GM19240 (cell line): ENCODE measurements around the gene ADAMTS16.
"Not testable (repeated sequence)": the region's sequence is repeated elsewhere in the genome, so short reads cannot be mapped to it uniquely, and the experiment has no call there.

Experiments used
- DNase-seq: peaks from one replicate; pipeline ENCODE4 v3.0.0; 2011; ENCODE audit warnings: low spot score; ENCODE audit not compliant: insufficient read length

Gene ADAMTS16, protein sequence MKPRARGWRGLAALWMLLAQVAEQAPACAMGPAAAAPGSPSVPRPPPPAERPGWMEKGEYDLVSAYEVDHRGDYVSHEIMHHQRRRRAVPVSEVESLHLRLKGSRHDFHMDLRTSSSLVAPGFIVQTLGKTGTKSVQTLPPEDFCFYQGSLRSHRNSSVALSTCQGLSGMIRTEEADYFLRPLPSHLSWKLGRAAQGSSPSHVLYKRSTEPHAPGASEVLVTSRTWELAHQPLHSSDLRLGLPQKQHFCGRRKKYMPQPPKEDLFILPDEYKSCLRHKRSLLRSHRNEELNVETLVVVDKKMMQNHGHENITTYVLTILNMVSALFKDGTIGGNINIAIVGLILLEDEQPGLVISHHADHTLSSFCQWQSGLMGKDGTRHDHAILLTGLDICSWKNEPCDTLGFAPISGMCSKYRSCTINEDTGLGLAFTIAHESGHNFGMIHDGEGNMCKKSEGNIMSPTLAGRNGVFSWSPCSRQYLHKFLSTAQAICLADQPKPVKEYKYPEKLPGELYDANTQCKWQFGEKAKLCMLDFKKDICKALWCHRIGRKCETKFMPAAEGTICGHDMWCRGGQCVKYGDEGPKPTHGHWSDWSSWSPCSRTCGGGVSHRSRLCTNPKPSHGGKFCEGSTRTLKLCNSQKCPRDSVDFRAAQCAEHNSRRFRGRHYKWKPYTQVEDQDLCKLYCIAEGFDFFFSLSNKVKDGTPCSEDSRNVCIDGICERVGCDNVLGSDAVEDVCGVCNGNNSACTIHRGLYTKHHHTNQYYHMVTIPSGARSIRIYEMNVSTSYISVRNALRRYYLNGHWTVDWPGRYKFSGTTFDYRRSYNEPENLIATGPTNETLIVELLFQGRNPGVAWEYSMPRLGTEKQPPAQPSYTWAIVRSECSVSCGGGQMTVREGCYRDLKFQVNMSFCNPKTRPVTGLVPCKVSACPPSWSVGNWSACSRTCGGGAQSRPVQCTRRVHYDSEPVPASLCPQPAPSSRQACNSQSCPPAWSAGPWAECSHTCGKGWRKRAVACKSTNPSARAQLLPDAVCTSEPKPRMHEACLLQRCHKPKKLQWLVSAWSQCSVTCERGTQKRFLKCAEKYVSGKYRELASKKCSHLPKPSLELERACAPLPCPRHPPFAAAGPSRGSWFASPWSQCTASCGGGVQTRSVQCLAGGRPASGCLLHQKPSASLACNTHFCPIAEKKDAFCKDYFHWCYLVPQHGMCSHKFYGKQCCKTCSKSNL

DNA sequence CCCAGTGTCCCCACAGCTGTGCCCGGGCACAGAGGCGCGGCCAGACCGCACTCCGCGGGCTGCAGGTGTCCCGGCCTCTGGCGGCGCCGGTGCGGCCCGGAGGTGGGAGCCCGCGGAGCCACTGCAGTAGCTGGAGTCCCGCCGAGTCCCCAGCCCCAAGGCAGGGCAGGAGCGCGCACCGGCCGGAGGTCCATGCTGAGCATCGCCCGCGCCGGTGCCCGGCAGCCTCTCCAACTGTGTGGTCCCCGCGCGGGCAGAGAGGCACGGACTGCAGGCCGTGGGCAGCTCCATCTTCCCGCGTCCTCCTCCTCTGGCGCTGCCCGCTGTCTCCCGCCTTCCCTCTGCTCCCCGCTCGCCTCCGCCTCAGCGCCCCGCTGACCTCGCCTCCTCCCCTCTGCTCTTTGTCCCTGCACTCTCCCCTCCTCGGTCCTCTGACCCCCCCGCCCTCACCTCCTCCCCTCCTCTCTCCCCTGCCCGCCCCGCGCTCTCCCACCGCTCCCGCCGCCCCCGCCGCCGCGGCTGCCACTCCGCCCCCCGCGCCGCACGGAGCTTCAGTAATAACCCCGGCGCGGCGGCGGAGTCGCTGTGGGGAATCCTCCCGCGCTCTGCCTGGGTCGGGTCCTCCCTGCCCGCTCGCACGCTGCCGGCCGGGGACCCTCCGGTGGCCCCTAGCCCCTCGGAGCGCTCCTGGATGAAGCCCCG lies at the start of gene ADAMTS16:
ADAMTS16 (plus strand) TSS at position 554 of the 702 bp plus-strand sequence; CDS start at position 692, 138 bp downstream.
- no peak for DNase-seq

DNA sequence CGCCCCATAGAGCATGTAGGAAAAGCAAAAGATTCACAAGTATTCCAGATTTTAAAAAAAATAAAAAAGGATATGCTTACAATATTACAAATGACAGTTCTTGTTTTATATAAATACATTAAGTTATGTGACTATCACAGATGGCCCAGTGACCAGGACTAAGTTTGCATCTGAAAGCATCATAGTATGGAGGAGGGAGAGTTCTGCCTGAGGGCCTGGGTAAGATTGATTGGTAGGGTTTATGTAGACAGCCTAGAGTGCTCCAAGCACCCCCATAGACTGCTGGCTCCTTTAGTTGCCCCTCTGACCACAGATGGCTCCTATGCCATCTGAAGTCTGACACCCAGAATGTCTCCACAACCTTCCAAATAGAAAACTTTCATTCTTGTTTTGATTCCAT lies 48.0 kb upstream of the ADAMTS16 start:
- no peak for DNase-seq

DNA sequence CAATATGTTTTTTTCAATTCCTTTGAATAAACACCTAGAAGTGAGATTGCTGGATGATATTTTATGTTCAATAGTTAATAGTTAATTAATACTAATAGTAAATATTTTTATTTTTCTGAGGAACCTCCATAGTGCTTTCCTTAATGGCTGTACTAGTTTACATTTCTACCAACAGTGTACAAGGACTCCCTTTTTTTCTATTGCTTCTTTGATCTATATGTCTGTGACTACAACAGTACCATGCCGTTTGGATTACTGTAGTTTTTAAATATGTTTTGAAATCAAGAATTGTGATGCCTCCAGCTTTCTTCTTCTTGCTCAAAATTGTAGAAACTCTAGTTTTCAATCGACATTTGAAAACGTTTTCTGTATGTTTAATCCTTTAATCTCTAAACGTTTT lies 39.5 kb upstream of the ADAMTS16 start:
- no peak for DNase-seq

DNA sequence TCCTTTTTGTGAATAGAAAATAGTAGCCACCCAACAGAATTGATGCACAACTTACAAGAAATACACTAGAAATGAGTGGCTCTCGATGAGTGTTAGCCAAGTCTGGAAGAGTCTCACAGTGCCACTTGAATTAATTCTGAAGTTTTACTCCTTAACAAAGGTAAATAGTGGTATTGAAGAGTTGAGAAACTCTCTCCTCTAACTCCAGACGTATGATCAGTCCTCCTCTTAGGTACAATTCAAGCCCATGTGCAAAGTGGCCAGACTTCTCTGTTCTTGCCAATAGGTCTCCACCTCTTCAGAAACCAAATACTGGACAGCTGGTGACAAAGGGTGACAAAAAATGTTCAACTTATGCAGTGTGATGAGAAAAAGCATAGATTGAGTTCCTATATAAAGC lies 38.5 kb upstream of the ADAMTS16 start:
- no peak for DNase-seq

DNA sequence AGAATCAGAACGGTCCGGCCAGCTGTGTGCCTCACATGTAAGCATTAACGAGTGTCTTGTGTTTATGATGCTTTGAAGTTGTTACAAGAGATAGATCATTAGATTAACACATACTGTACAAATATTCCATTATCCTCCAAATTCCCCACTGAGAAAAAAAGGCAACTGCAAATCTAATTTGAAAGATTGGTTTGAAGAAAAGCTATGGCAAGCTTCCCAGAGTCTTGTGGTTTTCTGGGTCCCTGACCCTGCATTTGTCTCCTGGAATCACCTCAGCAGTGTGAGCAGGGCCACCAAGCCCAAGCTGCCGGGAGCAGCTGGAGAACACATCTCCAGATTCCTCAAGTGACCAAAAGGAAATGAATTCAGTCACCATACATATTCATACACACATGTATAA lies 36.9 kb upstream of the ADAMTS16 start:
- DNase-seq = no peak

DNA sequence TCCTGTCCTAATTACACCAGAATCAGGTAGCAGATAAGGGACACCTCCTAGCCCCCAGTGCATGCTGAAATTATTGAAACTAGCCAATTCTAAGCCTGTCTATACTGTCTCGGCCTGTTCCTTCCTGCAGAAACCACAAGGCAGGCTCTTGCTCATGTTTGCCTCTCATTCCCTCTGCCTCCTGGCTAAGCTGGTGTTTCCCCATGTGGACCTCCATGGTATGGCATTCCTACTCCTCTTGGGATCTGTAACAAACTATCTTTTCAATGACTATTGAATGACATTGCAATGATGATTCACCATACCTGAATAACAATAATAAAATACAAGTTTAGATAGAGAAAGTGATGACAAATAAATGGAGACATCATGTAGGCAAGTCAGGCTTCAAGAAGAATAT lies 35.6 kb upstream of the ADAMTS16 start:
- no peak for DNase-seq

DNA sequence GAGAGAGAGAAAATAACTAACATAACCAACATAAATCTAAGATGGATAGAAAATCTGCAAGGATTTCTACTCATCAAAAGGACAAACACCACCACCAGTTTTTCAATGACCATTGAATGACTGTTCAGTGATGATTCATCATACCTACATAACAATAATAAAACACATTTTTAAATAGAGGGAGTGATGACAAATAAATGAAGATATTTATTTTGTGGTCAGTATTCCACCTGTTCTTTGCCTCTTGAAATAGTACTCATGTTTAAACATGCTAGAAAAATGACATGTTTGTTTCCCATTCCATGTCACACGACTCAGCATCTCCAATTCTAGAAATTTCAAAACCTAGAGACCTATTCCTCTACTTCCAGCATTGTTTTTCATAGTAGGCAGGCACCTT lies 34.6 kb upstream of the ADAMTS16 start:
- no peak for DNase-seq

DNA sequence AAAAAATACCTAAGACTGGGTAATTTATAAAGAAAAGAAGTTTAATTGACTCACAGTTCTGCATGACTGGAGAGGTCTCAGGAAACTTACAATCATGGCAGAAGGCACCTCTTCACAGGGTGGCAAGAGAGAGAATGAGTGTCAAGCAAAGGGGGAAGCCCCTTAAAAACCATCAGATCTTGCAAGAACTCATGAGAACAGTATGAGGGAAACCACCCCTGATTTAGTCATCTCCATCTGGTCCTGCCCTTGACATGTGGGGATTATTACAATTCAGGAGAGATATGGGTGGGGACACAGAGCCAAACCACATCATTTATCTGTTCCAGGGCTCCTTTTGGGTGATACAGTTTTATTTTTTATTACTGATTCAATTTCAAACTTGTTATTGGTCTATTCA lies 23.2 kb upstream of the ADAMTS16 start:
- no peak for DNase-seq

DNA sequence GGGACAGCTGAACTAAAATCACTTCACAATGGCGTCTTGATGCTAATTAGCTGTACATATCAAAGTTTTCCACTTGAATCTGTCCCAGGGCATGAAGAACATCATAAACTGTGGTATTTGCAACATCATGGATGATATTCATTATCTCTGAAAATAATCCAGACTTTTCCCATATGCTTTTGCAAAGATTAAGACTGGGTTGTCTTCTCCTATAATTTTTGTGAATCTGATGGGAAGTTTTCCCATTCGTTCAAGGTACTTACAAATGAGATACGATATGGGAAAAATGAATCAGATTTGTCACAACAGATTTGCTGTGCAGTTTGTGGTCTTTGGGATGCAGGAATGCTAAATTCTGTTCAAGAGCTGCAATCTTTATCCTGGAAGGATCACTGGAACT lies 17.4 kb upstream of the ADAMTS16 start:
- DNase-seq = no peak

DNA sequence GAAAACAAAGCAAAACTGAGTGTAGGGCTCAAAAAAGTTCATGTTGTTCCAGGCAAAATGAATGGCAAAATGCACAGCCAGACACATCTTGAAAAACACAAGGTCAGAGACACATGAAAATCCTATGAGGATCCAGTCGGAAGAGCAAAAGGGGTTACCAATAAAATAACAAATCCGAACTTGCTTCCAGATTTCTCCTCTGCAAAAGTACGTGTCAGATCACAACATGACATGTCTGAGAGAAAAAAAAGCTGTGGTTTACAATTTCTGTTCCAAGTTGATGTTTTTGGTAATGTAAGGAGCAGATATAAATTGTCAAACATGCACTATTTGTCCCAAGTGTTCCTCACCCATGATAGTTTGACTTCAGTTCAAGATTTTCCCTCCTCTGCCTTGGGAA lies 15.9 kb upstream of the ADAMTS16 start:
- no peak for DNase-seq

DNA sequence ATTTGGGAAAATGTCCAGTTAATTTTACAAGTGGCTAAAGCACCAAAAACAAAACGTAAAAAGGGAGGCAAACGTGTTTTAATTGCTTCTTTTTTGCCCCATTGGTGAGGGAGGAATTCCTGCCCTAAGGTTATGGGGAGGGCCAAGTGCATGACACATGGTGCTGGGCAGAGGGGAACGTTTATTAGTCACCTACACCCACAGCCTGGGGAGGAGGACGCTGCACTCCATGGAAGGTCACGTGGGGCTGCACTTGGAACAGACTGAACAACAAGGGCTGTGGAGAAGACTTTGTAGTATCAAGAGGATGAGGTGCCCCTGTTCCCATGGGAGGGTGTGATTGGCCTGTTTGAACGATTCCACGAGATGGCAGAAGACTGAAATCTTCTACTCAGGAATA lies 13.7 kb upstream of the ADAMTS16 start:
- no peak for DNase-seq

DNA sequence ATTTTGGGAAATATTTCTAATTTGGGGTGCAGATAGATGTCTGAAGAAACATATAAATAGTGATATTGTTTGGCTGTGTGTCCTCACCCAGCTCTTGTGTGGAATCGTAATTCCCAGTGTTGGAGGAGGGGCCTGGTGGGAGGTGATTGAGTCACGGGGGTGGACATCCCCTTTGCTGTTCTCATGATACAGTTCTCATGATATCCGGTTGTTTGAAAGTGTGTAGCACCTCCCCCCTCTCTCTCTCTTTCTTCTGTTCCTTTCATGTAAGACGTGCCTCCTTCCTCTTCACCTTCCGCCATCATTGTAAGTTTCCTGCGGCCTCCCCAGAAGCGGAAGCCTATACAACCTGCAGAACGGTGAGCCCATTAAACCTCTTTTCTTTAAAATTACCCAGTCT lies 11.4 kb upstream of the ADAMTS16 start:
- no peak for DNase-seq

DNA sequence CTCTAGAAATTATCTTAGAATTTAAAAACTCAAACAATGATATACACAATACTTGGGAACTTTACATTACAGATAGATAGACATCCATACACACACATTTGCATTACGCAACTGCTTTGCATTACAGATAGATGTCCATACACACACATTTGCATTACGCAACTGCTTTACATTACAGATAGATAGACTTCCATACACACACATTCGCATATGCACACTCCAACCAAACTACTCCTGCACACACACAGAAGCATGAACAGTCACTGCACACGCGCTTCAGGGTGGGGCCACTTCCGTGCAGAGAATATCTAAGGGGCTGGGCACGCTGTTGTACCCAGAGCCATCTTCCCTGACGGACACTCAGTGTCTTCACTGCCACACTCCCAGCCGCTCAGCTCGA lies 7.9 kb upstream of the ADAMTS16 start:
- DNase-seq = no peak

DNA sequence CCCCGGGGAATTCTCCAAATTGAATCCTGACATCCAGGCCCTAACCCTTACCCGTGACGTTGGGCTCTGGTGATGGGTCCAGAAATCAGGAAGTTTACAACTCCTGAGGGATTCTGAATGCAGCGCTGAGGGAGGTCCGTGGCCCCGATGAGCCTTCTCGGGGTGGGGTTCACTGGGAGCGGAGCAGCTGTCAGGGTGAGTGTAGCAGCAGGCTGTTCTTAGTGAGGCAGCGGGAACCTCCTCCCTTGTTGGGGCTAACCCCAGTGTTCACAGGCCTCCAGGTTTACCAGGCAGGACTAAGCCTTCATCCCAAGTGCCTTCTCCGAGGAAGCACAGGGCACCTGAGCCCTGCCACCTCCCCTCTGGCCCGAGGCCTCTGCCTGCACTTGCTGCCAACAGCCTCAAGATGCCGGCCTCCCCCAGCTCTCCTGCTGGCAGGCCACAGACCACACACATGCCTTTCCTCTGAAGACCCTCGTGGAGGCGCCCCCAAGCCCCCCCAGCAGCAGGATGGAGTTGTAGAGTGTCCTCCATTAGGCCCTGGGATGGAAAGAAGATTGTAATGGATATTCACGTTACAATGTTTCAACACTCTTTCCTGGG lies 7.3 kb upstream of the ADAMTS16 start:
- DNase-seq = no peak

DNA sequence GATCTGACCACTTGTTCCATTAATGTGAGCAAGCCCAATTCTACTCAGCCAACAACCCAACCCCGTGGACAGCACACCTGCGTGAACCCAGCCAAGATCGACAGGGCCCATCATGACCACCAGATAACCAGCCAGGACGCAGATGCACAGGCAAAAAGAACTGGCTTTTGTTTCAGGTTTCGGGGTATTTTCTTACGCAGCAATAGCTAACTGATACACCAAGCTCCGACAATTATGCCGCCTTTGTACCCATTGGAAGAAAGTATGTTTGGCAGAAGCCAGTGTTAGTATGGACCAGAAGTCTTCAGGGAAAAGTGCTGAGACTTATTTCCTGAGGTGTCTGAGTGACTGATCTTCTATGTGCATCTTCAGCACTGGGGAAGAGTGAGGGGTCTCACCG lies 6.0 kb upstream of the ADAMTS16 start:
- no peak for DNase-seq

DNA sequence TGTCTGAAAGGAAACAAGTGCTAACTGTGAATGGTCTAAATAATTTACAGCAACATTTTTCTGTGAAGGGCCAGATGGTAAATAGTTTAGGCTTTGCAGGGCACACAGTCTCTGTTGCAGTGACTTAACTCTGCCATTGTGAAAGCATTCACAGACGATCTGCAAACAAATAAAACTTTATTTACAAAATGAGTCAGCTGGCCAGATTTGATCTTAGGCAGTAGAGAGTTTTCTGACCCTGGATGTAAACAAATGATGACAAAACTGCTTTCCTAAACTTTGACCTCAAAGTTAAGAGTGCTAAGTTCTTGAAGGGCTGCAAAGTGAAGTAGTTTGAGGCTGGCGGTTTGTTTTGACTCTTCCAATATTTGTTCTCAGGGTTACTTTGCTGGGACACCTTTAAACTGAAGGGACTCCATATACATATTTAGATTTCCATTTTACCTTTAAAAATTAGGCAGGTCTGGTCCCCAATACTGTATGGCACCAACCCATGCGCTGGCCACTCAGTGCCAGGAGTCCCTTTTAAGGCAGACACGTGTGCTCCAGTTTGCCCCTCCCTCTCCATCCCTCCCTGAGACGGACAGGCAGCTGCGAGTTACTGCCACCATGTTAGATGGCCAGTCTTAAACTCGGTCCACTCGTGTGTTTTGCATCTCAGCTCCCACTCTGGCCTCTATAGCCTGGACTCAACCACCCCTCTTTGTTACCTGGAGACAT lies 4.0 kb upstream of the ADAMTS16 start:
- DNase-seq = no peak

DNA sequence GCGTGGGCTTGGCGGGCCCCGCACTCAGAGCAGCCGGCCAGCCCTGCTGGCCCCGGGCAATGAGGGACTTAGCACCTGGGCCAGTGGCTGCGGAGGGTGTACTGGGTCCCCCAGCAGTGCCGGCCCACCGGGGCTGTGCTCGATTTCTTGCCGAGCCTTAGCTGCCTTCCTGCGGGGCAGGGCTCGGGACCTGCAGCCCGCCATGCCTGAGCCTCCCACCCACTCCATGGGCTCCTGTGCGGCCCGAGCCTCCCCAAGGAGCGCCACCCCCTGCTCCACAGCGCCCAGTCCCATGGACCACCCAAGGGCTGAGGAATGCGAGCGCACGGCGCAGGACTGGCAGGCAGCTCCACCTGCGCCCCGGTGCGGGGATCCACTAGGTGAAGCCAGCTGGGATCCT lies 2.3 kb upstream of the ADAMTS16 start:
- DNase-seq = not testable (repeated sequence)

DNA sequence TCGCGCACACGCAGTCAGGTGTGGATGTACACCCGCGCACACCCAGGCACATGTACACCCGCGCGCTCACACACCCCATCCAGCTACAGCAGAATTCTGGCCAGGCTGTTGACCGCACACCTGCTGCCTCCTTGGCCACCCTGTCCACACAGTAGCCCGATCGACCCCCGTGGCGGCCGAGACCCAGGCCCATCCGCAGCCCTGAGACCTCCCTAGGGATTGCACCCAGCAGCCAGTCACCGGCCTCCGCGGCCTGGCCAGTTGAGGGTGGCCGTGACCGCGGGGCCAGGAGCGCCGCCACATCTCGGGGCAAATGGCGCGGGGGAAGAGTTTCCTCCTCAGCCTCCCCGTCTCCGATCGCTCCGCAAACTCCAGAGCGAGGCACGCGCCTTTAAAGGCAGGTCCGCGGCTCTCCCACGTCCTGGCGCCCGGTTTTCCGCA lies 774 bp upstream of the ADAMTS16 start:
- no peak for DNase-seq

DNA sequence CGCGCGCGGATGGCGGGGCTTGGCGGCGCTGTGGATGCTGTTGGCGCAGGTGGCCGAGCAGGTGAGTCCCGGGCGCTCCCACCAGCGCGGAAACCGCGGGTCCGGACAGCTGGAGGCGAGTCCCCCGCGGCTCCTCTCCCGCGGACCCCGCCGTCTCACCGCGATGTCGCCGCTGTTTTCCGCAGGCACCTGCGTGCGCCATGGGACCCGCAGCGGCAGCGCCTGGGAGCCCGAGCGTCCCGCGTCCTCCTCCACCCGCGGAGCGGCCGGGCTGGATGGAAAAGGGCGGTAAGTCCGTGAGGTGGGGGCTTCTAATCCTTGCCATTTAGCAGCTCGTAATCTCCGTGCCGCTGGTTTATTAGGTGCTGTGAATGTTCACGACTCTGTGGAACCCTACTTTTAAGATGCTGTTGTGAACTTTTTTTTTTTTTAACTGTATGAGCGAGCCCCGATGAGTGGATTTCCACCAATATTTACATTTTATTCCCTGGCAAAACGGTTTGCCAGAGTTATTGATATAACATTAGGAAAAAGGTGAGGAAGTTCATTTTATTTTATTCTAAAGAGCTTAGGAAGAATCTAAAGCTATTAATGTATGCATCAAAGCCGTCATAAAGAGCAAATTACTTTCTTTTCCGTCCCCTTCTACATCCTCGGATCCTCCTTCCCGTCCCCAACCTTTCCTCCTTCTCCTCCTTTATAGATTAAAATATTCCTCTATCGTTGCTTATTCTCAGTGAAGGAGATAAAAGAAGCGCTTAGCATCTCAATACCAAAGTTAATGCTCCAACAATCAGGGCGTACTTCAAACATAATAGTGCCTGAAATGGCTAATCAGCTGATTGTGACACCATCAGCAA lies 579 bp downstream of the ADAMTS16 start:
- no peak for DNase-seq
